Neural progenitor cell (in vitro differentiated cells): ENCODE data around the gene FAM53A. TPM values are rescaled to one million over a fixed set of nuclear protein-coding genes. Genes with fewer than 3 reads are reported as not detected.

Experiments
- DNase-seq: peaks from one replicate; pipeline ENCODE4 v3.0.0-alpha.2; 2016; ENCODE audit warnings: low spot score
- H2AFZ ChIP-seq: fragments of 200-600 bp; sonication (generic); replicated peaks from 2 replicates; pipeline ENCODE4 v1.6.1; 2016; ENCODE audit warnings: antibody characterized with exemption
- H3F3A ChIP-seq: fragments of 200-600 bp; sonication (generic); 2 replicates; pipeline ENCODE4 v1.6.1; 2016; ENCODE audit warnings: antibody characterized with exemption, low read depth
- H3K27ac ChIP-seq: fragments of 200-600 bp; sonication (generic); 2 replicates; pipeline ENCODE4 v1.5.1; 2016; ENCODE audit warnings: mild to moderate bottlenecking
- H3K27me3 ChIP-seq: fragments of 200-600 bp; sonication (generic); 2 replicates; pipeline ENCODE4 v1.6.1; 2016; ENCODE audit warnings: mild to moderate bottlenecking, moderate library complexity
- H3K36me3 ChIP-seq: fragments of 200-600 bp; sonication (generic); 2 replicates; pipeline ENCODE4 v1.5.1; 2016
- H3K4me1 ChIP-seq: fragments of 200-600 bp; sonication (generic); 2 replicates; pipeline ENCODE4 v1.6.1; 2016; ENCODE audit warnings: mixed run types
- H3K4me2 ChIP-seq: fragments of 200-600 bp; sonication (generic); 2 replicates; pipeline ENCODE4 v1.6.1; 2016
- H3K4me3 ChIP-seq: fragments of 200-600 bp; sonication (generic); 2 replicates; pipeline ENCODE4 v1.5.1; 2016
- H3K79me2 ChIP-seq: fragments of 200-600 bp; sonication (generic); 2 replicates; pipeline ENCODE4 v1.6.1; 2016; ENCODE audit warnings: low read depth
- H3K9ac ChIP-seq: fragments of 200-600 bp; sonication (generic); 2 replicates; pipeline ENCODE4 v1.6.1; 2016
- H3K9me3 ChIP-seq: fragments of 200-600 bp; sonication (generic); 2 replicates; pipeline ENCODE4 v1.5.1; 2016; ENCODE audit warnings: low read depth
- H4K20me1 ChIP-seq: fragments of 200-600 bp; sonication (generic); 2 replicates; pipeline ENCODE4 v1.6.1; 2016; ENCODE audit warnings: low read depth
- H3K27ac Mint-ChIP-seq: 3 replicates; pipeline ENCODE4 v1.8.0; 2021; ENCODE audit warnings: mixed read lengths
- H3K27me3 Mint-ChIP-seq: 2 replicates; pipeline ENCODE4 v1.8.0; 2022; ENCODE audit warnings: low read depth, mild to moderate bottlenecking, inconsistent platforms, moderate library complexity, mixed read lengths; ENCODE audit not compliant: insufficient read depth
- H3K36me3 Mint-ChIP-seq: 3 replicates; pipeline ENCODE4 v1.8.0; 2021; ENCODE audit warnings: mixed read lengths
- H3K4me1 Mint-ChIP-seq: 3 replicates; pipeline ENCODE4 v1.8.0; 2021; ENCODE audit warnings: mixed read lengths
- H3K4me3 Mint-ChIP-seq: 3 replicates; pipeline ENCODE4 v1.8.0; 2021; ENCODE audit warnings: mild to moderate bottlenecking, moderate library complexity, mixed read lengths
- H3K9me3 Mint-ChIP-seq: 3 replicates; pipeline ENCODE4 v1.8.0; 2020; ENCODE audit warnings: mixed read lengths
- EZH2 ChIP-seq: fragments of 200-600 bp; sonication (generic); IDR thresholded peaks from 2 replicates; pipeline ENCODE4 v1.6.1; 2017; ENCODE audit warnings: antibody characterized with exemption, mild to moderate bottlenecking, moderate library complexity
- EZH2phosphoT487 ChIP-seq: fragments of 200-600 bp; sonication (generic); IDR thresholded peaks from 2 replicates; pipeline ENCODE4 v1.6.1; 2017; ENCODE audit warnings: antibody characterized with exemption
- total RNA-seq: library from RNA; depleted of rRNA; stranded (reverse); fragments of >200 nt; gene quantifications from 2 replicates; pipeline ENCODE4 v1.2.3, GENCODE V29; 2015; ENCODE audit warnings: low replicate concordance
- TF ChIP-seq, protein P1 (sequence below): fragments of 200-600 bp; sonication (generic); IDR thresholded peaks from 2 replicates; pipeline ENCODE4 v1.5.1; 2017; ENCODE audit warnings: antibody characterized with exemption, mild to moderate bottlenecking

The FAM53A gene
- total RNA-seq, 1 donor from 2014 or later, result 3.2 TPM

DNA sequence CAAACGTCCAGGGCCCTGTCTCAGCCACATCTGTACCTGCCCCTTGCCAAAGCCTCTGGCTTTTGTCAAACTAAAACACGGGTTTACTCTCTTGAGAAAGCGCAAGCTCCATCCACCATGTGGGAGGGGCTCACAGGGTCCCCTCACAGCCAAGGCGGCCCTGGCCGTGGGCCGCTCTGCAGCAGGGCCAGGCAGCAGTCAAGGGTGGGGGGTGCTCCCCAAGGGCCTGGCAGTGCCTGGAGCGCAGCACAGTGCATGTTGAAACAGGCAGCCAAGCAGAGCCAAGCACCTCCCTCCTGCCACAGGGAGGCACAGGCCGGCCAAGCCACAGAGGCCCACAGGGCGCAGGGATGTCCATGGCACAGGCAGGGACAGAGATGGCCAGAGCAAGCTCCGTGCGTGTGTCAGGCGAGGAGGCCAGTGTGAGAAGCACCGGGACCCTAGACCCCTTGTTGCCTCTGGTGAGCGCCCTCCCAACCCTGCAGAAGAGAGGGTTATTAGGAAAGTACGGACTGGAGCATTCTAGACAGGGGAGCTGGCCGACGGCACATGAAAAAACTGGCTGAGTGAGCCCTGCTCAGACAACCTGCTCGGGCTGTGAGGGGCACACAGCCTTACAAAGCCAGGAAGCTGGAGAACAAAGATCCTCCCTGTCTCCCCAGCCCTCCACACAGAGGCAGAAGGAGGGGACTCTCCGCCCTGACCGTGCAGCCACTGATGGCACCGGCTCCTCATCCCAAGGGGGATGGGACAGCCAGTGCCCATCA is 39.0 kb downstream of the FAM53A start:
- peaks cover 11% of the 10 kb centered on the region for H3K4me1 ChIP-seq
- Mint-ChIP-seq H3K4me1 (peaks cover 17% of the 10 kb centered on the region), H3K27me3 (peaks cover 3% of the 10 kb centered on the region), H3K4me3 (no peak overlapping the region), H3K36me3 (no peaks in the 10 kb centered on the region), H3K27ac (no peak overlapping the region), H3K9me3 (no peaks in the 10 kb centered on the region)
- no peaks in the 10 kb centered on the region for H3K27me3 ChIP-seq
- no peak overlapping the region for H3K27ac ChIP-seq
- TF ChIP-seq, protein P1, sequence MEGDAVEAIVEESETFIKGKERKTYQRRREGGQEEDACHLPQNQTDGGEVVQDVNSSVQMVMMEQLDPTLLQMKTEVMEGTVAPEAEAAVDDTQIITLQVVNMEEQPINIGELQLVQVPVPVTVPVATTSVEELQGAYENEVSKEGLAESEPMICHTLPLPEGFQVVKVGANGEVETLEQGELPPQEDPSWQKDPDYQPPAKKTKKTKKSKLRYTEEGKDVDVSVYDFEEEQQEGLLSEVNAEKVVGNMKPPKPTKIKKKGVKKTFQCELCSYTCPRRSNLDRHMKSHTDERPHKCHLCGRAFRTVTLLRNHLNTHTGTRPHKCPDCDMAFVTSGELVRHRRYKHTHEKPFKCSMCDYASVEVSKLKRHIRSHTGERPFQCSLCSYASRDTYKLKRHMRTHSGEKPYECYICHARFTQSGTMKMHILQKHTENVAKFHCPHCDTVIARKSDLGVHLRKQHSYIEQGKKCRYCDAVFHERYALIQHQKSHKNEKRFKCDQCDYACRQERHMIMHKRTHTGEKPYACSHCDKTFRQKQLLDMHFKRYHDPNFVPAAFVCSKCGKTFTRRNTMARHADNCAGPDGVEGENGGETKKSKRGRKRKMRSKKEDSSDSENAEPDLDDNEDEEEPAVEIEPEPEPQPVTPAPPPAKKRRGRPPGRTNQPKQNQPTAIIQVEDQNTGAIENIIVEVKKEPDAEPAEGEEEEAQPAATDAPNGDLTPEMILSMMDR, result no peak
- TF ChIP-seq EZH2phosphoT487, result no peak
- TF ChIP-seq EZH2, result no peak
- H3K4me3 ChIP-seq, result peak overlapping the region; percentile 8
- H2AFZ ChIP-seq, result peak overlapping the region; percentile 81
- H3K9ac ChIP-seq, result no peak overlapping the region
- H3K36me3 ChIP-seq, result no peaks in the 10 kb centered on the region
- no peaks in the 10 kb centered on the region for H3K79me2 ChIP-seq
- no peaks in the 10 kb centered on the region for H4K20me1 ChIP-seq
- peak; percentile 50 for DNase-seq
- H3F3A ChIP-seq, result no peaks in the 10 kb centered on the region
- H3K9me3 ChIP-seq, result no peaks in the 10 kb centered on the region
- H3K4me2 ChIP-seq, result peak overlapping the region; percentile 49

- Mint-ChIP-seq H3K27me3 (peaks cover 2% of the 10 kb centered on the region), H3K27ac (no peak overlapping the region), H3K4me3 (no peak overlapping the region), H3K36me3 (no peaks in the 10 kb centered on the region), H3K9me3 (no peaks in the 10 kb centered on the region), H3K4me1 (peaks cover 20% of the 10 kb centered on the region)
- H3K27ac ChIP-seq, result no peak overlapping the region
- TF ChIP-seq, protein P1, result no peak
- TF ChIP-seq EZH2phosphoT487 (no peak), EZH2 (no peak)
- H3K36me3 ChIP-seq, result no peaks in the 10 kb centered on the region
- no peaks in the 10 kb centered on the region for H3F3A ChIP-seq
- H4K20me1 ChIP-seq, result no peaks in the 10 kb centered on the region
- H3K27me3 ChIP-seq, result no peaks in the 10 kb centered on the region
- H3K79me2 ChIP-seq, result no peaks in the 10 kb centered on the region
- no peak overlapping the region for H2AFZ ChIP-seq
- H3K4me1 ChIP-seq, result peaks cover 11% of the 10 kb centered on the region
- H3K9me3 ChIP-seq, result no peaks in the 10 kb centered on the region
- no peak overlapping the region for H3K9ac ChIP-seq
- DNase-seq, result no peak
- peak overlapping the region; percentile 49 for H3K4me2 ChIP-seq
- no peak overlapping the region for H3K4me3 ChIP-seq
Observed at GRCh38 chr4:1643971-1644735, 40.0 kb downstream of the FAM53A start.

DNA sequence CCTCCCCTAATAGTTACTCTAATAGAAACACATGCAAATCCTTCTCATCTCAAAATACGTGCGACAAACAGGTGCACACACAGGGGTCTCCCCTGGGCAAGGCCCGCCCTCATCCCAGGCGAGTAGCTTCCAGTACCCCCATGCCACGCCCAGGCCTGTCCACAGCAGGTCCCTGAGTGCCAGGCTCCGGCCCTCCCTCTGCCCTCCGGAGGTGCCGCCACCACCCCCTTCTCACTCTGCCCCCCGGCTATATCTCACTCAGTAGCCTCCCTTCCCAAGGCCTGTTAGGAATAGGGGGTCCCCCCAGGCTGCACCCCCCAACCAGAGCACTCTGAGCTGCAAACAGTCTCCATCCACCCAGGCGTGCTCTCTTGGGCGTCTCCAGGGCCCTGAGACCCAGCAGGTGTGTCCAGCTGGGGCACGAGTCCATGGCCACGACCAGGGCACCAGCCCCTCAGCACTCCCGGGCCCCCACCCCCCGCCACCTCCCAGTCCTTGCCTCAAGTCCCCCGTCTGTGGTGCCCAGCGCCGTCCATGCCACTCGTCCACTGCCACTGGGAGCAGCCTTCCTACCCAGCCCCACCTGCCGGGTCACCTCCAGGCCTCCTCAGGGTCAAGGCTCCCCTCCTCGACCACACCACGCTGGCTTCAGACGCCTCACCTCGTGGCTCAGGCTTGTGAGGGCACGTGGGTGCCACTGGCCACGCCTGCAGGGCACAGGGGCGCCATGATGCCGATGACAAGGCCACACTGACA is 41.7 kb downstream of the FAM53A start:
- H4K20me1 ChIP-seq, result no peaks in the 10 kb centered on the region
- no peaks in the 10 kb centered on the region for H3K36me3 ChIP-seq
- Mint-ChIP-seq H3K4me1 (peaks cover 20% of the 10 kb centered on the region), H3K27me3 (peaks cover 2% of the 10 kb centered on the region), H3K27ac (no peak overlapping the region), H3K4me3 (no peak overlapping the region), H3K36me3 (no peaks in the 10 kb centered on the region), H3K9me3 (no peaks in the 10 kb centered on the region)
- no peak overlapping the region for H3K9ac ChIP-seq
- no peak overlapping the region for H3K4me2 ChIP-seq
- no peaks in the 10 kb centered on the region for H3K79me2 ChIP-seq
- TF ChIP-seq, protein P1, result no peak
- TF ChIP-seq EZH2phosphoT487 (no peak), EZH2 (no peak)
- H3K27me3 ChIP-seq, result no peaks in the 10 kb centered on the region
- H2AFZ ChIP-seq, result no peak overlapping the region
- no peaks in the 10 kb centered on the region for H3F3A ChIP-seq
- no peak overlapping the region for H3K27ac ChIP-seq
- H3K4me1 ChIP-seq, result peaks cover 11% of the 10 kb centered on the region
- DNase-seq, result no peak
- H3K9me3 ChIP-seq, result no peaks in the 10 kb centered on the region
- no peak overlapping the region for H3K4me3 ChIP-seq
